GM18502 (cell line): ENCODE results near the gene ATP6V1G1.

Experiments used
- ATAC-seq: cut with Tn5 transposase; IDR thresholded peaks from one replicate; pipeline ENCODE4 v1.9.1; 2021; ENCODE audit warnings: mild to moderate bottlenecking; ENCODE audit not compliant: unreplicated experiment, poor library complexity

ATP6V1G1 gene

GRCh38 chr9:114643896-114644295, 56.3 kb downstream of the ATP6V1G1 start:
- no peak for ATAC-seq
